K562 (cell line): ENCODE data around the gene ZBTB44.

ENCODE experiments used
- ATF2 ChIP-seq: sonication (generic); formaldehyde crosslinking; IDR thresholded peaks from 2 replicates; pipeline ENCODE4 v1.8.1; 2022; ENCODE audit warnings: missing genetic modification reagents
- CHD2 ChIP-seq: IDR thresholded peaks from 2 replicates; pipeline ENCODE4 v1.6.1; 2011; ENCODE audit warnings: low read depth, low read length
- E2F1 ChIP-seq: sonication (generic); formaldehyde crosslinking; IDR thresholded peaks from 2 replicates; pipeline ENCODE4 v1.8.1; 2023; ENCODE audit warnings: mild to moderate bottlenecking, missing genetic modification reagents, moderate library complexity
- EGR1 ChIP-seq: fragments of 450-650 bp; conservative IDR thresholded peaks from 2 replicates; pipeline ENCODE4 v1.6.1; 2017; ENCODE audit warnings: mild to moderate bottlenecking
- EZH2 ChIP-seq: IDR thresholded peaks from 2 replicates; pipeline ENCODE4 v1.6.1; 2012; ENCODE audit warnings: low read depth, mild to moderate bottlenecking, inconsistent platforms, low read length, borderline replicate concordance
- RBBP5 ChIP-seq: fragments of 200-600 bp; sonication (generic); IDR thresholded peaks from 2 replicates; pipeline ENCODE4 v1.6.1; 2012; ENCODE audit warnings: borderline replicate concordance, mild to moderate bottlenecking, low read length, control low read depth, inconsistent platforms; ENCODE audit not compliant: insufficient read depth, poor library complexity, severe bottlenecking
- SIRT6 ChIP-seq: IDR thresholded peaks from one replicate; pipeline ENCODE4 v1.6.1; 2012; ENCODE audit warnings: low read depth, mild to moderate bottlenecking, control low read depth, inconsistent platforms, low read length, moderate library complexity
- SMARCA5 ChIP-seq: fragments of 450-650 bp; IDR thresholded peaks from 2 replicates; pipeline ENCODE4 v1.6.1; 2016
- SMARCC2 ChIP-seq: fragments of 450-650 bp; IDR thresholded peaks from 2 replicates; pipeline ENCODE4 v1.6.1; 2017; ENCODE audit warnings: antibody characterized with exemption, moderate library complexity, mild to moderate bottlenecking, low read depth
- STAT5B ChIP-seq: fragments of 250-450 bp; sonication (Bioruptor Pico); IDR thresholded peaks from 2 replicates; pipeline ENCODE4 v1.8.0; 2021; ENCODE audit warnings: mild to moderate bottlenecking, inconsistent platforms
- ZEB2 ChIP-seq: fragments of 450-650 bp; IDR thresholded peaks from 2 replicates; pipeline ENCODE4 v1.6.1; 2016
- ZNF217 ChIP-seq: sonication (generic); formaldehyde crosslinking; IDR thresholded peaks from 2 replicates; pipeline ENCODE4 v1.8.0; 2022; ENCODE audit warnings: mild to moderate bottlenecking, missing genetic modification reagents

GRCh38 chr11:130325691-130326090, 11.0 kb upstream of the ZBTB44 start:
- no peak for TF ChIP-seq STAT5B (CRISPR knock-in tag)
- TF ChIP-seq E2F1 (CRISPR knock-in tag): no peak
- no peak for TF ChIP-seq SIRT6
- no peak for TF ChIP-seq ATF2 (CRISPR knock-in tag)
- no peak for TF ChIP-seq ZEB2
- no peak for TF ChIP-seq SMARCA5
- TF ChIP-seq SMARCC2: no peak
- TF ChIP-seq CHD2: no peak
- TF ChIP-seq EZH2: no peak
- TF ChIP-seq EGR1: no peak
- TF ChIP-seq ZNF217: no peak
- TF ChIP-seq RBBP5: no peak
